Measurements from ENCODE around the gene CUEDC1.

DNA sequence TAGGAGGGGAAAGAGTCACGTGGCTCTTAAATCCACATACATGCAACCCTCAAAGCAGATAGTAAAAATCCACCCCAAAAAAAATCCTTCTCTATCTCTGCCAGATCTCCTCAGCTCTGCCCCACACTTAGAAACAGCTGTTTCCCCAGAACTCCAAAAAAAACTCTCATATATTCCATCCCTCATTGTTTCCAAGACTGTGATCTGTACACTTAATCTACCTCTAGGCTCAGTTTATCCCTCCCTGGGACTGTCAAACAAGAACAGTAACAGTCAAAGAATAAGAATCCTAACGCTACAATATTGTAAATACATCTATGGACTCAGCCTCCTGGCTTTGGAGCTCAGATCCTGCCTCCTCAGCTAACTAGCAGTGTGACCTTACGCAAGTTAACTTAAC lies 11.6 kb downstream of the CUEDC1 start:
- no peak for TF ChIP-seq SMC3 (IDR thresholded peaks at IDR 0.05)
- TF ChIP-seq, protein P1, sequence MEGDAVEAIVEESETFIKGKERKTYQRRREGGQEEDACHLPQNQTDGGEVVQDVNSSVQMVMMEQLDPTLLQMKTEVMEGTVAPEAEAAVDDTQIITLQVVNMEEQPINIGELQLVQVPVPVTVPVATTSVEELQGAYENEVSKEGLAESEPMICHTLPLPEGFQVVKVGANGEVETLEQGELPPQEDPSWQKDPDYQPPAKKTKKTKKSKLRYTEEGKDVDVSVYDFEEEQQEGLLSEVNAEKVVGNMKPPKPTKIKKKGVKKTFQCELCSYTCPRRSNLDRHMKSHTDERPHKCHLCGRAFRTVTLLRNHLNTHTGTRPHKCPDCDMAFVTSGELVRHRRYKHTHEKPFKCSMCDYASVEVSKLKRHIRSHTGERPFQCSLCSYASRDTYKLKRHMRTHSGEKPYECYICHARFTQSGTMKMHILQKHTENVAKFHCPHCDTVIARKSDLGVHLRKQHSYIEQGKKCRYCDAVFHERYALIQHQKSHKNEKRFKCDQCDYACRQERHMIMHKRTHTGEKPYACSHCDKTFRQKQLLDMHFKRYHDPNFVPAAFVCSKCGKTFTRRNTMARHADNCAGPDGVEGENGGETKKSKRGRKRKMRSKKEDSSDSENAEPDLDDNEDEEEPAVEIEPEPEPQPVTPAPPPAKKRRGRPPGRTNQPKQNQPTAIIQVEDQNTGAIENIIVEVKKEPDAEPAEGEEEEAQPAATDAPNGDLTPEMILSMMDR (IDR thresholded peaks at IDR 0.05), result no peak
- no peak for TF ChIP-seq RAD21 (conservative IDR thresholded peaks at IDR 0.05 in 1 of 2, IDR thresholded peaks at IDR 0.05 in 1 of 2)
- no peak for TF ChIP-seq NR3C1 (IDR thresholded peaks at IDR 0.05)
- TF ChIP-seq FOSL2 (IDR thresholded peaks at IDR 0.05), result no peak
- no peak for TF ChIP-seq FOSL2 (CRISPR knock-in tag; IDR thresholded peaks at IDR 0.05)
- TF ChIP-seq MAZ (IDR thresholded peaks at IDR 0.05; ENCODE audit: borderline replicate concordance, low read depth, low read length), result no peak
- TF ChIP-seq FOSB (CRISPR knock-in tag; IDR thresholded peaks at IDR 0.05), result no peak
- TF ChIP-seq RCOR1 (IDR thresholded peaks at IDR 0.05; ENCODE audit: low read depth, low read length), result no peak
- TF ChIP-seq POLR2A (IDR thresholded peaks at IDR 0.05; ENCODE audit: low read length), result no peak
- no peak for TF ChIP-seq EP300 (IDR thresholded peaks at IDR 0.05)
- no peak for TF ChIP-seq JUNB (IDR thresholded peaks at IDR 0.05)
- TF ChIP-seq POLR2AphosphoS2 (conservative IDR thresholded peaks at IDR 0.05; ENCODE audit: low read length), result no peak
